IMR-90 (cell line): ENCODE results near the gene BMP3. TPM values are rescaled to one million over a fixed set of nuclear protein-coding genes. Genes with fewer than 3 reads are reported as not detected.

Experiments
- ATAC-seq: fragments of 200-7000 bp; cut with Tn5 transposase; 2 replicates; pipeline ENCODE4 v1.9.1; 2020; ENCODE audit warnings: low read depth, mild to moderate bottlenecking, moderate library complexity
- BruUV-seq: library from RNA; stranded (reverse); fragments of 400-500 nt; replicated peaks from 2 replicates; lab custom pipeline; 2021; lab: Mats Ljungman, UMichigan
- CTCF ChIA-PET: fragments of 300-600 bp; formaldehyde crosslinking; extraction: SDS; loops from one replicate; lab custom pipeline; 2021; ENCODE audit warnings: antibody characterized with exemption; lab: Yijun Ruan, JAX
- POLR2A ChIA-PET: fragments of 300-600 bp; sonication (Branson Sonifier 250); formaldehyde crosslinking; loops from one replicate; lab custom pipeline; 2022; ENCODE audit warnings: antibody characterized with exemption; ENCODE audit not compliant: unreplicated experiment; lab: Charles Lee
- DNase-seq: peaks from one replicate; pipeline ENCODE4 v3.0.0; 2013
- H2AFZ ChIP-seq: replicated peaks from 2 replicates; pipeline ENCODE3; 2013; ENCODE audit warnings: low read length, mild to moderate bottlenecking; ENCODE audit not compliant: poor library complexity
- H2AK5ac ChIP-seq: 2 replicates; pipeline ENCODE4 v1.6.1; 2013; ENCODE audit warnings: low read depth, low read length, inconsistent platforms
- H2AK9ac ChIP-seq: replicated peaks from 2 replicates; pipeline ENCODE3; 2013; ENCODE audit warnings: mild to moderate bottlenecking, low read depth, low read length, moderate library complexity; ENCODE audit not compliant: poor library complexity
- H2BK120ac ChIP-seq: 2 replicates; pipeline ENCODE4 v1.6.1; 2013; ENCODE audit warnings: low read depth, low read length, inconsistent platforms
- H2BK15ac ChIP-seq: 3 replicates; pipeline ENCODE4 v1.6.1; 2013; ENCODE audit warnings: low read depth, low read length, inconsistent platforms
- H2BK20ac ChIP-seq: 2 replicates; pipeline ENCODE4 v1.6.1; 2013; ENCODE audit warnings: low read depth, mild to moderate bottlenecking, inconsistent platforms, low read length, moderate library complexity
- H2BK5ac ChIP-seq: 2 replicates; pipeline ENCODE4 v1.6.1; 2013; ENCODE audit warnings: mild to moderate bottlenecking, low read depth, low read length, inconsistent platforms; ENCODE audit not compliant: poor library complexity, severe bottlenecking
- H3K14ac ChIP-seq: replicated peaks from 2 replicates; pipeline ENCODE4 v1.6.1; 2013; ENCODE audit warnings: low read depth, low read length, inconsistent platforms
- H3K18ac ChIP-seq: 2 replicates; pipeline ENCODE4 v1.6.1; 2013; ENCODE audit warnings: low read depth, low read length, control low read depth
- H3K23ac ChIP-seq: 2 replicates; pipeline ENCODE4 v1.6.1; 2013; ENCODE audit warnings: low read depth, low read length, inconsistent platforms
- H3K27ac ChIP-seq: 2 replicates; pipeline ENCODE4 v1.5.1; 2013; ENCODE audit warnings: mild to moderate bottlenecking, control low read depth, low read length; ENCODE audit not compliant: insufficient read depth
- H3K27me3 ChIP-seq: 2 replicates; pipeline ENCODE4 v1.6.1; 2013; ENCODE audit warnings: low read length; ENCODE audit not compliant: control insufficient read depth, insufficient read depth
- H3K36me3 ChIP-seq: 2 replicates; pipeline ENCODE4 v1.6.1; 2013; ENCODE audit warnings: low read length, mixed read lengths; ENCODE audit not compliant: control insufficient read depth, insufficient read depth
- H3K4ac ChIP-seq: 2 replicates; pipeline ENCODE4 v1.6.1; 2013; ENCODE audit warnings: low read depth, low read length, inconsistent platforms
- H3K4me1 ChIP-seq: 2 replicates; pipeline ENCODE4 v1.6.1; 2013; ENCODE audit warnings: low read length, mixed read lengths; ENCODE audit not compliant: control insufficient read depth, insufficient read depth
- H3K4me2 ChIP-seq: 2 replicates; pipeline ENCODE4 v1.6.1; 2013; ENCODE audit warnings: low read depth, mild to moderate bottlenecking, control low read depth, low read length, moderate library complexity
- H3K4me3 ChIP-seq: 2 replicates; pipeline ENCODE4 v1.5.1; 2013; ENCODE audit warnings: low read depth, mild to moderate bottlenecking, control low read depth, low read length, moderate library complexity; ENCODE audit not compliant: insufficient read depth
- H3K56ac ChIP-seq: 2 replicates; pipeline ENCODE4 v1.6.1; 2013; ENCODE audit warnings: low read length, inconsistent platforms; ENCODE audit not compliant: insufficient read depth; ENCODE audit errors: extremely low read depth
- H3K79me1 ChIP-seq, 2 experiments: 2 replicates each; pipeline ENCODE4 v1.6.1; 2013; ENCODE audit warnings: low read length in 2 of 2, inconsistent platforms in 1 of 2, low read depth in 1 of 2
- H3K9ac ChIP-seq: 2 replicates; pipeline ENCODE4 v1.6.1; 2013; ENCODE audit warnings: low read depth, low read length, control low read depth
- H3K9me1 ChIP-seq: 2 replicates; pipeline ENCODE4 v1.6.1; 2013; ENCODE audit warnings: low read length, inconsistent platforms; ENCODE audit not compliant: insufficient read depth
- H3K9me3 ChIP-seq: 2 replicates; pipeline ENCODE4 v1.6.1; 2013; ENCODE audit warnings: low read length; ENCODE audit not compliant: control insufficient read depth, insufficient read depth
- H4K20me1 ChIP-seq: 2 replicates; pipeline ENCODE4 v1.6.1; 2013; ENCODE audit warnings: low read length, inconsistent platforms; ENCODE audit not compliant: insufficient read depth
- H4K5ac ChIP-seq: 2 replicates; pipeline ENCODE4 v1.6.1; 2013; ENCODE audit warnings: mild to moderate bottlenecking, low read depth, low read length, control low read depth
- H4K8ac ChIP-seq, 2 experiments: 2 replicates each; pipeline ENCODE4 v1.6.1; 2013; ENCODE audit warnings: low read depth in 2 of 2, low read length in 2 of 2, control low read depth in 1 of 2, inconsistent platforms in 1 of 2
- H4K91ac ChIP-seq: 2 replicates; pipeline ENCODE4 v1.6.1; 2013; ENCODE audit warnings: low read depth, low read length, inconsistent platforms; ENCODE audit not compliant: insufficient read depth
- BHLHE40 ChIP-seq: fragments of 150-350 bp; IDR thresholded peaks from 2 replicates; pipeline ENCODE4 v1.6.1; 2016; ENCODE audit warnings: mild to moderate bottlenecking, low read depth, low read length
- CEBPB ChIP-seq: IDR thresholded peaks from 2 replicates; pipeline ENCODE4 v1.6.1; 2012; ENCODE audit warnings: low read depth, low read length, improper control_type of control experiment
- CHD1 ChIP-seq: IDR thresholded peaks from 2 replicates; pipeline ENCODE4 v1.6.1; 2012; ENCODE audit warnings: low read depth, low read length, improper control_type of control experiment
- MAZ ChIP-seq: IDR thresholded peaks from 2 replicates; pipeline ENCODE4 v1.6.1; 2012; ENCODE audit warnings: low read depth, mild to moderate bottlenecking, low read length, improper control_type of control experiment, moderate library complexity, borderline replicate concordance
- POLR2A ChIP-seq: IDR thresholded peaks from 2 replicates; pipeline ENCODE4 v1.6.1; 2012; ENCODE audit warnings: mild to moderate bottlenecking, low read depth, low read length
- RFX5 ChIP-seq: IDR thresholded peaks from 2 replicates; pipeline ENCODE4 v1.8.0; 2012; ENCODE audit warnings: low read depth, mild to moderate bottlenecking, low read length, moderate library complexity
- SMC3 ChIP-seq: fragments of 150-350 bp; IDR thresholded peaks from 2 replicates; pipeline ENCODE4 v1.6.1; 2016; ENCODE audit warnings: low read depth, mild to moderate bottlenecking, antibody characterized with exemption, low read length, moderate library complexity
- WGBS, 2 experiments: methylation state at CpG; one replicate each; pipeline versions ENCODE4 v1.1.5 to v1.1.7; 2013; ENCODE audit warnings: missing lambda C conversion rate in 2 of 2; ENCODE audit not compliant: insufficient read length in 1 of 2; ENCODE audit errors: extremely low coverage in 2 of 2; 5-methylcytosine and 5-hydroxymethylcytosine counted together
- dilution Hi-C: fragments of 300-500 bp; cut with HindIII; formaldehyde crosslinking; loops from one replicate; pipeline ENCODE4 v1.14.3; 2018; ENCODE audit warnings: low sequenced_read_pairs; ENCODE audit not compliant: unreplicated experiment
- in situ Hi-C: fragments of 300-500 bp; cut with MboI; formaldehyde crosslinking; loops from 3 replicates; pipeline ENCODE4 v1.14.3; 2019; ENCODE audit warnings: low sequenced_read_pairs, inconsistent platforms, mixed read lengths
- intact Hi-C: fragments of 100-400 bp; cut with micrococcal nuclease; formaldehyde crosslinking; loops from 2 replicates; pipeline ENCODE4 v1.10.0; 2022
- polyA plus RNA-seq, 3 experiments: library from polyadenylated mRNA; depleted of rRNA; stranded (reverse); fragments of >200 nt; gene quantifications; 2 replicates each; pipeline ENCODE4 v1.2.3, GENCODE V29; 2012; ENCODE audit warnings: low replicate concordance in 1 of 3
- total RNA-seq: library from RNA; depleted of rRNA; stranded (reverse); fragments of >200 nt; gene quantifications from 2 replicates; pipeline ENCODE4 v1.2.3, GENCODE V29; 2012
- TF ChIP-seq, protein P1 (sequence below): fragments of 150-350 bp; IDR thresholded peaks from 2 replicates; pipeline ENCODE4 v1.6.1; 2016; ENCODE audit warnings: low read depth, mild to moderate bottlenecking, low read length, moderate library complexity, borderline replicate concordance

BMP3 gene
- total and polyA plus RNA-seq, 2 of the 4 experiments (the other 2 are of a cell fraction): under 0.01 to 0.10 TPM

DNA sequence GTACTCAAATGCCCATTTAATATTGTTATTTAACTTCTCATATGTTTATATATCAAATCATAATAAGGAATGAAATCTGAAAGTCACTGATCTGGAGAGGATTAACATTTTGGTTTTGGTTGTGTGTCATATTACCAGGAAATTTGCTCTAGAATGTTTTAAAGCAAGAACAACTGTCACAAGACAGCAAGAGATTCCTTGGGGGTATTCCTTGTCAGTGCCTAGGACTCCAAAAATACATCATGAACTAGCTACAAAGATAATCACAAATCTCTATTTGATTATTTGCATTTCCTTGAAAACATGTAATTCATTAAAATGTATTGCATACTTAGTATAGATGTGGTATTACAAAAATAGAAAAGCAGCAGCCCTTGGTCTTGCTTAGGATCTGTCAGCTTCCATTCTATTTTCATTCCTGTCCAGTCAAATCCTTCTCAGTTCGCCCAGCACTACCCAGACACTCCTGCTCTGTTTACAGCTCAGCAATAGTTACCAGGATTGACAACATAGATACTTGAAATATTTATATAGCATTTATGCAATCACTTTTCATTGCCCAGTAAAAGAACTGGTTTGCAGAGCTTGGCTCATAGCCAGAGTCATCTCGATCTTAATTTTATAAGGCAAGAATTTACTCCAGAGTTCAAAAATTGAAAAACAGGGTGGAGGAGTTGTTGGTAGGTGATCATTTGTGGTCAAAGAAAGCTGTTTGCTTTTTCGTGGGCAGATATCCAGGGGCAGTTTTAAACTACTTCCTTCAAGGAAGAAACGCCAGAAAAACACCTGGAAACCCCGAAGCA, 9.2 kb upstream of the BMP3 start:
- H3K9me1 ChIP-seq: no peaks in the 10 kb centered on the region
- no CpG with 5 or more reads among the region's 5 CpGs for WGBS, 2 experiments
- BruUV-seq: no TSS peak
- peaks cover 23% of the 10 kb centered on the region for H3K27me3 ChIP-seq
- H2BK120ac ChIP-seq: no peak overlapping the region
- H3K56ac ChIP-seq: no peak overlapping the region
- no peak overlapping the region for H2BK20ac ChIP-seq
- no peak overlapping the region for H4K8ac ChIP-seq
- no peak overlapping the region for H2AFZ ChIP-seq
- TF ChIP-seq, protein P1, sequence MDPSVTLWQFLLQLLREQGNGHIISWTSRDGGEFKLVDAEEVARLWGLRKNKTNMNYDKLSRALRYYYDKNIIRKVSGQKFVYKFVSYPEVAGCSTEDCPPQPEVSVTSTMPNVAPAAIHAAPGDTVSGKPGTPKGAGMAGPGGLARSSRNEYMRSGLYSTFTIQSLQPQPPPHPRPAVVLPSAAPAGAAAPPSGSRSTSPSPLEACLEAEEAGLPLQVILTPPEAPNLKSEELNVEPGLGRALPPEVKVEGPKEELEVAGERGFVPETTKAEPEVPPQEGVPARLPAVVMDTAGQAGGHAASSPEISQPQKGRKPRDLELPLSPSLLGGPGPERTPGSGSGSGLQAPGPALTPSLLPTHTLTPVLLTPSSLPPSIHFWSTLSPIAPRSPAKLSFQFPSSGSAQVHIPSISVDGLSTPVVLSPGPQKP: no peak
- no peak for TF ChIP-seq CEBPB
- no peak for TF ChIP-seq POLR2A
- no peak for TF ChIP-seq MAZ
- no peak for TF ChIP-seq CHD1
- no peak for TF ChIP-seq SMC3
- TF ChIP-seq RFX5: no peak
- no peak for TF ChIP-seq BHLHE40
- no peak for ATAC-seq
- H2AK9ac ChIP-seq: no peak overlapping the region
- dilution Hi-C loops: no loop called here
- H4K20me1 ChIP-seq: no peaks in the 10 kb centered on the region
- H3K9me3 ChIP-seq: no peaks in the 10 kb centered on the region
- H4K5ac ChIP-seq: no peak overlapping the region
- no peak overlapping the region for H3K4me2 ChIP-seq
- no peak overlapping the region for H2AK5ac ChIP-seq
- no peak overlapping the region for H4K91ac ChIP-seq
- no peaks in the 10 kb centered on the region for H3K4me1 ChIP-seq
- in situ Hi-C loops: no loop called here
- H3K79me1 ChIP-seq: no peaks in the 10 kb centered on the region
- no peaks in the 10 kb centered on the region for H3K36me3 ChIP-seq
- H3K4ac ChIP-seq: no peak overlapping the region
- H3K23ac ChIP-seq: no peak overlapping the region
- no peak overlapping the region for H2BK5ac ChIP-seq
- no peak overlapping the region for H3K27ac ChIP-seq
- ChIA-PET CTCF (interaction anchor here (0.7 to 1.6 kb wide), 3 partner anchors 19 to 659 kb away, joined by 3 to 4 read pairs (median 3); no protein-coding TSS in a partner anchor), POLR2A (no interaction called here)
- no peak overlapping the region for H3K4me3 ChIP-seq
- H2BK15ac ChIP-seq: no peak overlapping the region
- no peak overlapping the region for H3K18ac ChIP-seq
- no peak overlapping the region for H3K9ac ChIP-seq
- intact Hi-C loops: no loop called here
- DNase-seq: no peak
- H3K14ac ChIP-seq: no peak overlapping the region
